Tibial nerve (tissue), 4 donors: ENCODE measurements around the gene DNAJB12.

ENCODE experiments used
- CTCF ChIP-seq, 5 experiments: fragments of 200-600 bp in 3 of 5; fragments of 450-650 bp in 2 of 5; sonication (generic) in 3 of 5; IDR thresholded peaks; one replicate each; pipeline ENCODE4 v1.5.1; 2016 to 2019; ENCODE audit warnings: antibody characterized with exemption in 5 of 5, mild to moderate bottlenecking in 3 of 5, moderate library complexity in 2 of 5
- EP300 ChIP-seq, 2 donors: sonication (generic); formaldehyde crosslinking; IDR thresholded peaks; one replicate each; pipeline ENCODE4 v1.6.1; 2017; ENCODE audit warnings: antibody characterized with exemption in 2 of 2, mild to moderate bottlenecking in 1 of 2
- POLR2A ChIP-seq, 2 donors: fragments of 450-650 bp; IDR thresholded peaks; one replicate each; pipeline ENCODE4 v1.6.1; 2017; ENCODE audit warnings: antibody characterized with exemption in 2 of 2, mild to moderate bottlenecking in 2 of 2, moderate library complexity in 2 of 2

GRCh38 chr10:72337722-72338121 is 17.0 kb downstream of the DNAJB12 start:
- TF ChIP-seq EP300 (IDR thresholded peaks at IDR 0.05), result no peak
- TF ChIP-seq POLR2A (IDR thresholded peaks at IDR 0.05), result no peak
- TF ChIP-seq CTCF (IDR thresholded peaks at IDR 0.05), result no peak
